Heart right ventricle (tissue), 16 donors: ENCODE results near the gene HEYL. TPM values are rescaled to one million over a fixed set of nuclear protein-coding genes. Genes with fewer than 3 reads are reported as not detected.

ENCODE experiments used
- ATAC-seq, 8 donors: fragments of 200-7000 bp; cut with Tn5 transposase; one replicate each; pipeline ENCODE4 v1.9.1; 2020; ENCODE audit warnings: mild to moderate bottlenecking in 8 of 8, moderate library complexity in 8 of 8, moderate number of reproducible peaks in 1 of 8
- DNase-seq, 2 donors: peaks; one replicate each; pipeline ENCODE4 v3.0.0-alpha.2; 2020
- H3K27ac ChIP-seq, 10 donors: fragments of 200-600 bp; sonication (generic) in 2 of 10; one replicate each; pipeline versions ENCODE4 v1.5.0 to v1.8.0; 2020 to 2022; ENCODE audit warnings: mild to moderate bottlenecking in 3 of 10
- H3K27me3 ChIP-seq, 7 donors: fragments of 200-600 bp; one replicate each; pipeline ENCODE4 v1.8.0; 2021 to 2022; ENCODE audit warnings: mild to moderate bottlenecking in 2 of 7
- H3K36me3 ChIP-seq, 9 donors: fragments of 200-600 bp; sonication (generic) in 1 of 9; one replicate each; pipeline versions ENCODE4 v1.5.0 to v1.8.0; 2020 to 2022; ENCODE audit warnings: mild to moderate bottlenecking in 2 of 9
- H3K4me1 ChIP-seq, 9 donors: fragments of 200-600 bp; sonication (generic) in 1 of 9; one replicate each; pipeline versions ENCODE4 v1.5.0 to v1.8.0; 2020 to 2022; ENCODE audit warnings: mild to moderate bottlenecking in 4 of 9
- H3K4me3 ChIP-seq, 10 donors: fragments of 200-600 bp; sonication (generic) in 2 of 10; one replicate each; pipeline versions ENCODE4 v1.5.0 to v1.8.0; 2020 to 2022; ENCODE audit warnings: mild to moderate bottlenecking in 7 of 10, moderate library complexity in 2 of 10
- H3K9me3 ChIP-seq, 11 donors: fragments of 200-600 bp in 10 of 11; sonication (generic) in 2 of 11; one replicate each; pipeline versions ENCODE4 v1.5.0 to v1.8.0; 2013 to 2022; ENCODE audit warnings: mild to moderate bottlenecking in 2 of 11, control low read depth in 1 of 11, moderate library complexity in 1 of 11
- CTCF ChIP-seq, 9 donors: fragments of 200-600 bp; sonication (generic) in 2 of 9; IDR thresholded peaks; one replicate each; pipeline versions ENCODE4 v1.5.0 to v1.8.0; 2021 to 2022; ENCODE audit warnings: antibody characterized with exemption in 9 of 9, mild to moderate bottlenecking in 5 of 9, moderate library complexity in 1 of 9
- WGBS, 2 donors: extraction: QIAGEN DNeasy Blood & Tissue Kit; methylation state at CpG; one replicate each; pipeline ENCODE4 v1.1.7; 2013; ENCODE audit warnings: inconsistent platforms in 1 of 2; 5-methylcytosine and 5-hydroxymethylcytosine counted together
- intact Hi-C, 10 donors: fragments of 100-400 bp; cut with DNase I; formaldehyde crosslinking; loops; one replicate each; pipeline versions ENCODE4 v1.11.1 to v1.14.2; 2022
- polyA plus RNA-seq, 2 donors: library from polyadenylated mRNA; stranded (reverse); fragments of 200-250 nt; gene quantifications; one replicate each; pipeline ENCODE4 v1.2.3, GENCODE V29; 2013
- total RNA-seq, 10 donors: library from RNA; stranded (reverse); fragmentation: NEBNext Ultra II Directional in 3 of 10; extraction: Animal tissue kit (Norgen Biotek cat#: 25700) in 3 of 10; gene quantifications; one replicate each; pipeline versions ENCODE4 v1.2.1 to v1.2.4, GENCODE V29; 2021 to 2023
- donor health status: Arrhythmogenic right ventricular cardiomyopathy.
- donor health status: ischemic (EF 13 %, LVEDD 7.1; RV severe dilation, severe dysfunction).
- donor health status: healthy with polysubstance abuse.
- donor health status: DM: no; HTN: yes; CAD: no.
- donor health status: DM: no; HTN: no; CAD: no.
- donor health status: ischemic (EF 25% LVEDD 6.9; RV normal size, moderate dysfunction).
- donor health status: ischemic (EF 25% LVEDD 5.7; RV mildly dilated, moderate dysfunction).
- donor health status: healthy.
- donor health status: DM: yes; HTN: yes; CAD: no.
- donor health status: Ischemic cardiomyopathy.
- donor health status: ischemic (EF 35%, LVEDD 5.7; RV mildly dilated, moderate dysfunction).
- donor health status: nonischemic (EF 11% LVEDD 7.7; RV severe dilation, severe dysfunction).
- donor health status: DM: yes; HTN: yes; CAD: no.
- donor health status: PGD.
- donor health status: ischemic (EF 29% LVEDD 5.4; RV normal size, mild dysfunction).
- donor health status: nonischemic (EF 23%, LVEDD 6.1; RV moderate dilation, normal function).

The HEYL gene
- total and polyA plus RNA-seq, 12 donors: 11.5 to 27.5 (median 14.3) TPM

- 65 to 68% methylated on average over 3 of the region's 3 CpGs for WGBS, 2 donors
- Histone ChIP-seq H3K27me3 (peaks cover 0 to 47% (median 18%) of the 10 kb centered on the region in 7 donors), H3K4me1 (peaks cover 0 to 40% (median 18%) of the 10 kb centered on the region in 9 donors), H3K4me3 (peak overlapping the region; percentile 35 to 79 (median 66)), H3K9me3 (peaks cover 0 to 3% (median 0%) of the 10 kb centered on the region in 11 donors), H3K36me3 (peaks cover 0 to 6% (median 0%) of the 10 kb centered on the region in 9 donors), H3K27ac (peak overlapping the region; percentile 60 to 96 (median 90))
- intact Hi-C loops: no loop called here
- no peak for ATAC-seq
- no peak for TF ChIP-seq CTCF (IDR thresholded peaks at IDR 0.05)
- DNase-seq: no peak
Observed at GRCh38 chr1:39638965-39639304, 508 bp downstream of the HEYL start.

- ATAC-seq (no peak), DNase-seq (no peak)
- intact Hi-C loops: no loop called here
- H3K4me3 ChIP-seq: peak overlapping the region; percentile 23 to 79 (median 66)
- H3K27ac ChIP-seq: peak overlapping the region; percentile 48 to 96 (median 90)
- peaks cover 0 to 7% (median 0%) of the 10 kb centered on the region in 9 donors for H3K36me3 ChIP-seq
- no peak for TF ChIP-seq CTCF (IDR thresholded peaks at IDR 0.05)
- 48 to 61% methylated on average over 4 of the region's 4 CpGs for WGBS, 2 donors
- peaks cover 0 to 42% (median 16%) of the 10 kb centered on the region in 9 donors for H3K4me1 ChIP-seq
- H3K9me3 ChIP-seq: no peaks in the 10 kb centered on the region
- peaks cover 0 to 57% (median 18%) of the 10 kb centered on the region in 7 donors for H3K27me3 ChIP-seq
Observed at GRCh38 chr1:39637361-39637760, 2.1 kb downstream of the HEYL start.

GRCh38 chr1:39635871-39636210 lies 3.6 kb downstream of the HEYL start:
- TF ChIP-seq CTCF (IDR thresholded peaks at IDR 0.05): no peak
- H3K9me3 ChIP-seq: no peaks in the 10 kb centered on the region
- H3K4me3 ChIP-seq: peak overlapping the region in 9 of 10 donors; percentile 62 to 79 (median 68)
- intact Hi-C loops: no loop called here
- H3K36me3 ChIP-seq: peaks cover 0 to 22% (median 9%) of the 10 kb centered on the region in 9 donors
- DNase-seq (no peak), ATAC-seq (no peak)
- H3K27ac ChIP-seq: peak overlapping the region; percentile 61 to 96 (median 90)
- peaks cover 0 to 52% (median 16%) of the 10 kb centered on the region in 9 donors for H3K4me1 ChIP-seq
- peaks cover 0 to 55% (median 19%) of the 10 kb centered on the region in 7 donors for H3K27me3 ChIP-seq
- WGBS, 2 donors: 37 to 43% methylated on average over 2 of the region's 2 CpGs

GRCh38 chr1:39635205-39635870 lies 4.1 kb downstream of the HEYL start:
- ATAC-seq (peak in 6 of 8 donors; percentile 9 to 56 (median 41)), DNase-seq (peak; percentile 59 to 69)
- peak overlapping the region in 9 of 10 donors; percentile 62 to 79 (median 68) for H3K4me3 ChIP-seq
- 47 to 51% methylated on average over 12 of the region's 12 CpGs for WGBS, 2 donors
- H3K36me3 ChIP-seq: peaks cover 0 to 27% (median 13%) of the 10 kb centered on the region in 9 donors
- no peaks in the 10 kb centered on the region for H3K9me3 ChIP-seq
- peaks cover 0 to 50% (median 14%) of the 10 kb centered on the region in 7 donors for H3K27me3 ChIP-seq
- peaks cover 0 to 53% (median 16%) of the 10 kb centered on the region in 9 donors for H3K4me1 ChIP-seq
- no peak for TF ChIP-seq CTCF (IDR thresholded peaks at IDR 0.05)
- intact Hi-C loops: no loop called here
- peak overlapping the region; percentile 61 to 96 (median 90) for H3K27ac ChIP-seq
